HEK293 (cell line): ENCODE measurements around the gene LST1.

ENCODE experiments used
- CTCF ChIA-PET: fragments of 350-600 bp; formaldehyde crosslinking; extraction: SDS; loops from one replicate; lab custom pipeline; 2021; ENCODE audit warnings: antibody characterized with exemption; lab: Yijun Ruan, JAX
- POLR2A ChIA-PET: fragments of 300-600 bp; formaldehyde crosslinking; extraction: SDS; loops from one replicate; lab custom pipeline; 2020; ENCODE audit warnings: antibody characterized with exemption, inconsistent platforms; lab: Yijun Ruan, JAX
- H3K27ac ChIP-seq: fragments of 200-500 bp; sonication (Bioruptor generic); 2 replicates; pipeline ENCODE4 v1.5.1; 2014; ENCODE audit warnings: low read depth, low read length, control low read depth, inconsistent platforms; ENCODE audit errors: extremely low read depth
- H3K36me3 ChIP-seq, 2 experiments: fragments of 200-500 bp in 1 of 2; sonication (Bioruptor generic) in 1 of 2; 1 replicate in 1 of 2; 2 replicates in 1 of 2; pipeline ENCODE4 v1.5.1; 2014 to 2017; ENCODE audit warnings: inconsistent platforms in 2 of 2, low read length in 2 of 2; ENCODE audit not compliant: control insufficient read depth in 2 of 2, insufficient read depth in 1 of 2
- H3K4me1 ChIP-seq: fragments of 200-500 bp; sonication (Bioruptor generic); 2 replicates; pipeline ENCODE4 v1.5.1; 2014; ENCODE audit warnings: mild to moderate bottlenecking, low read length, inconsistent platforms; ENCODE audit not compliant: control insufficient read depth, insufficient read depth
- H3K4me3 ChIP-seq: 2 replicates; pipeline ENCODE4 v1.5.1; 2011; ENCODE audit warnings: low read depth, mild to moderate bottlenecking, control low read depth, low read length, moderate library complexity
- H3K9me3 ChIP-seq: fragments of 200-500 bp; sonication (Bioruptor generic); 2 replicates; pipeline ENCODE4 v1.5.1; 2014; ENCODE audit warnings: low read depth, low read length, inconsistent platforms; ENCODE audit not compliant: control insufficient read depth, insufficient read depth
- CTCF ChIP-seq: fragments of 450-650 bp; formaldehyde crosslinking; IDR thresholded peaks from 2 replicates; pipeline ENCODE4 v1.5.1; 2016; ENCODE audit warnings: missing biosample characterization, missing genetic modification characterization
- EGR2 ChIP-seq: fragments of 450-650 bp; formaldehyde crosslinking; IDR thresholded peaks from 2 replicates; pipeline ENCODE4 v1.5.1; 2016; ENCODE audit warnings: low read depth, missing biosample characterization, missing genetic modification characterization
- ELK4 ChIP-seq: IDR thresholded peaks from 2 replicates; pipeline ENCODE4 v1.6.1; 2011; ENCODE audit warnings: mild to moderate bottlenecking, low read depth, low read length, borderline replicate concordance
- GLI4 ChIP-seq: fragments of 450-650 bp; formaldehyde crosslinking; IDR thresholded peaks from 2 replicates; pipeline ENCODE4 v1.5.1; 2016; ENCODE audit warnings: missing biosample characterization, missing genetic modification characterization
- ZBTB10 ChIP-seq: fragments of 450-650 bp; formaldehyde crosslinking; IDR thresholded peaks from 2 replicates; pipeline ENCODE4 v1.5.1; 2016; ENCODE audit warnings: missing biosample characterization, missing genetic modification characterization
- ZBTB20 ChIP-seq: fragments of 450-650 bp; formaldehyde crosslinking; IDR thresholded peaks from 2 replicates; pipeline ENCODE4 v1.5.1; 2016; ENCODE audit warnings: missing biosample characterization, missing genetic modification characterization
- ZBTB6 ChIP-seq: fragments of 450-650 bp; formaldehyde crosslinking; IDR thresholded peaks from 2 replicates; pipeline ENCODE4 v1.5.1; 2017; ENCODE audit warnings: missing biosample characterization, missing genetic modification characterization
- ZFP37 ChIP-seq: fragments of 450-650 bp; formaldehyde crosslinking; IDR thresholded peaks from 2 replicates; pipeline ENCODE4 v1.5.1; 2016; ENCODE audit warnings: missing biosample characterization, missing genetic modification characterization
- ZFP41 ChIP-seq: fragments of 450-650 bp; formaldehyde crosslinking; IDR thresholded peaks from 2 replicates; pipeline ENCODE4 v1.5.1; 2016; ENCODE audit warnings: missing biosample characterization, missing genetic modification characterization, borderline replicate concordance
- ZNF138 ChIP-seq: fragments of 450-650 bp; formaldehyde crosslinking; IDR thresholded peaks from 2 replicates; pipeline ENCODE4 v1.5.1; 2016; ENCODE audit warnings: missing biosample characterization, missing genetic modification characterization, borderline replicate concordance
- ZNF175 ChIP-seq: fragments of 450-650 bp; formaldehyde crosslinking; IDR thresholded peaks from 2 replicates; pipeline ENCODE4 v1.5.1; 2016; ENCODE audit warnings: missing biosample characterization, missing genetic modification characterization
- ZNF214 ChIP-seq: fragments of 450-650 bp; formaldehyde crosslinking; IDR thresholded peaks from 2 replicates; pipeline ENCODE4 v1.5.1; 2017; ENCODE audit warnings: missing biosample characterization, mild to moderate bottlenecking, missing genetic modification characterization, borderline replicate concordance
- ZNF26 ChIP-seq: fragments of 450-650 bp; formaldehyde crosslinking; IDR thresholded peaks from 2 replicates; pipeline ENCODE4 v1.5.1; 2016; ENCODE audit warnings: missing biosample characterization, missing genetic modification characterization
- ZNF423 ChIP-seq: fragments of 450-650 bp; formaldehyde crosslinking; IDR thresholded peaks from 2 replicates; pipeline ENCODE4 v1.5.1; 2016; ENCODE audit warnings: missing biosample characterization, missing genetic modification characterization
- ZNF580 ChIP-seq: fragments of 450-650 bp; formaldehyde crosslinking; IDR thresholded peaks from 2 replicates; pipeline ENCODE4 v1.5.1; 2016; ENCODE audit warnings: missing biosample characterization, missing genetic modification characterization
- ZNF623 ChIP-seq: fragments of 450-650 bp; formaldehyde crosslinking; IDR thresholded peaks from 2 replicates; pipeline ENCODE4 v1.5.1; 2016; ENCODE audit warnings: missing biosample characterization, missing genetic modification characterization
- ZNF626 ChIP-seq: fragments of 450-650 bp; sonication (Bioruptor Pico); formaldehyde crosslinking; IDR thresholded peaks from 2 replicates; pipeline ENCODE4 v1.5.1; 2018; ENCODE audit warnings: missing biosample characterization, missing genetic modification characterization, inconsistent platforms
- ZNF692 ChIP-seq: fragments of 450-650 bp; formaldehyde crosslinking; IDR thresholded peaks from 2 replicates; pipeline ENCODE4 v1.5.1; 2016; ENCODE audit warnings: missing biosample characterization, missing genetic modification characterization
- ZNF747 ChIP-seq: fragments of 450-650 bp; formaldehyde crosslinking; IDR thresholded peaks from 2 replicates; pipeline ENCODE4 v1.5.1; 2016; ENCODE audit warnings: missing biosample characterization, missing genetic modification characterization
- ZSCAN30 ChIP-seq: fragments of 450-650 bp; IDR thresholded peaks from 2 replicates; pipeline ENCODE4 v1.5.1; 2018; ENCODE audit warnings: missing biosample characterization, mild to moderate bottlenecking, missing genetic modification characterization, moderate library complexity

The LST1 gene

GRCh38 chr6:31624070-31624469 lies 38.0 kb downstream of the LST1 start:
- Histone ChIP-seq H3K4me1 (peaks cover 7% of the 10 kb centered on the region; the same call in 1 of the 2 replicates), H3K9me3 (no peaks in the 10 kb centered on the region), H3K27ac (no peak overlapping the region), H3K36me3 (peaks cover 58 to 79% of the 10 kb centered on the region in 2 experiments), H3K4me3 (no peak overlapping the region)
- POLR2A ChIA-PET: interaction anchor here (1.0 to 9.7 kb wide), 2 partner anchors 12 to 83 kb away, joined by 3 to 123 read pairs; partner anchors contain the start of gene DDX39B
- TF ChIP-seq ZNF26 (tag by site-specific recombination) (no peak), ZNF623 (no peak), ZSCAN30 (no peak), ZFP41 (tag by site-specific recombination) (no peak), ZNF692 (tag by site-specific recombination) (no peak), ZBTB6 (tag by site-specific recombination) (no peak), ZFP37 (no peak), ZNF423 (no peak), EGR2 (no peak), ZBTB20 (no peak), ZNF580 (tag by site-specific recombination) (no peak), ZNF747 (tag by site-specific recombination) (no peak), ZNF175 (no peak), ZNF214 (tag by site-specific recombination) (no peak), ELK4 (no peak), ZNF626 (no peak)
- CTCF ChIA-PET: interaction anchor here (1.0 kb wide), 1 partner anchor 106 kb away, joined by 3 read pairs; no protein-coding TSS in a partner anchor

GRCh38 chr6:31626952-31627351 lies 40.9 kb downstream of the LST1 start:
- no peaks in the 10 kb centered on the region for H3K9me3 ChIP-seq
- H3K27ac ChIP-seq: no peak overlapping the region
- H3K36me3 ChIP-seq: peaks cover 79 to 100% of the 10 kb centered on the region in 2 experiments
- TF ChIP-seq ZNF138 (tag by site-specific recombination): no peak
- TF ChIP-seq CTCF (tag by site-specific recombination): no peak
- TF ChIP-seq GLI4 (tag by site-specific recombination): no peak
- no peak for TF ChIP-seq ZBTB10 (tag by site-specific recombination)
- ChIA-PET POLR2A (interaction anchor here (1.0 to 9.7 kb wide), 5 partner anchors 10 to 81 kb away, joined by 3 to 123 read pairs (median 6); partner anchors contain the start of genes ATP6V1G2 and BAG6), CTCF (interaction anchor here (1.5 to 1.7 kb wide), 2 partner anchors 25 to 30 kb away, joined by 5 to 10 read pairs; partner anchors contain the start of gene BAG6)
- H3K4me3 ChIP-seq: no peak overlapping the region
- H3K4me1 ChIP-seq: peaks cover 6% of the 10 kb centered on the region; the same call in 1 of the 2 replicates
